Urothelium cell line (cell line): ENCODE measurements around the gene SPTY2D1.
"Not testable (repeated sequence)": the region's sequence is repeated elsewhere in the genome, so short reads cannot be mapped to it uniquely, and the experiment has no call there.

Source experiments
- DNase-seq: peaks from one replicate; pipeline ENCODE4 v3.0.0; 2011; ENCODE audit warnings: low spot score, mixed read lengths
- FAIRE-seq: peaks from 2 replicates; lab custom pipeline; 2011; peaks lifted over from hg19 to GRCh38; lab: Jason Lieb, UNC

SPTY2D1 gene, protein sequence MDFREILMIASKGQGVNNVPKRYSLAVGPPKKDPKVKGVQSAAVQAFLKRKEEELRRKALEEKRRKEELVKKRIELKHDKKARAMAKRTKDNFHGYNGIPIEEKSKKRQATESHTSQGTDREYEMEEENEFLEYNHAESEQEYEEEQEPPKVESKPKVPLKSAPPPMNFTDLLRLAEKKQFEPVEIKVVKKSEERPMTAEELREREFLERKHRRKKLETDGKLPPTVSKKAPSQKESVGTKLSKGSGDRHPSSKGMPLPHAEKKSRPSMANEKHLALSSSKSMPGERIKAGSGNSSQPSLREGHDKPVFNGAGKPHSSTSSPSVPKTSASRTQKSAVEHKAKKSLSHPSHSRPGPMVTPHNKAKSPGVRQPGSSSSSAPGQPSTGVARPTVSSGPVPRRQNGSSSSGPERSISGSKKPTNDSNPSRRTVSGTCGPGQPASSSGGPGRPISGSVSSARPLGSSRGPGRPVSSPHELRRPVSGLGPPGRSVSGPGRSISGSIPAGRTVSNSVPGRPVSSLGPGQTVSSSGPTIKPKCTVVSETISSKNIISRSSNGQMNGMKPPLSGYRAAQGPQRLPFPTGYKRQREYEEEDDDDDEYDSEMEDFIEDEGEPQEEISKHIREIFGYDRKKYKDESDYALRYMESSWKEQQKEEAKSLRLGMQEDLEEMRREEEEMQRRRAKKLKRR

DNA sequence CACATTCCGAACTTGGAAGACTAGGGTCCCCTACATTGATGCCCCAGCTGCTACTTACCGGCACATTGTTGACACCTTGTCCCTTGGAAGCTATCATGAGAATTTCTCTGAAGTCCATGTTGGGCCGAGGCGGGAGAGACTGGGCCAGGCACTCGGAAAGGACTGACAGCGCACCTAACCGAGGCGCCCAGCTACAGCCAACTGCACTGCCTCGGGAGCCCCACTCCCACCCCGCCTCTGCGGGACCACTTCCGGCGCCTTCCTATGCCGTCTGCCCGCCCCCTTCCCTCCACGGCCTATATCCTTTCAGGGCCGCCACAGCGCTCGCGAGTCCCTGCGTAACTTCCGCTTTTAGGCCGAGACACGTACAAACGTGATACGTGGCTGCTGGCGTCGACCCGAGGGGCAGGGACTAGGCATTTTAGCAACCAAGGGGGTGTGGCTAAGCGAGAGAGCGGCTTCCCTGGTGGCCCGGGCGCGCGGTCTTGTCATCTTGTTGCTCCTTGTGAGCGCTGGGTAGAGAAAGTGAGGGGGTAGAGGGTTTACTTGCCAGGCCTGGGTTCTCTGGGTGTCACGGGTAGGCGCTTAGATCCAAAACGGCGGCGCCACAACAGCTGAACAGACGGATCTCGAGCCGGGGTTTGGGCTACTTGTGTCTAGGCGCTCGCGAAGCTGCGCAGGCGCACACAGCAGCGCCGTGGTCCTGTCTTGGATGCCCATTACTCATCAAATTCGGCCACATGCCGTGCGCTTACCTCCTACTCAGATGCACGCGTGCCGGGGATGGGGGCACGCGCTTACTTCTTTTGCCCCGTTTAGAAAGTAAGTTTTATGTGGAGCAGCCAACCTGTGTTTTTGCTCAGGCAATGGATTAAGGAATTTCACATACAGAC, at the start of gene SPTY2D1:
TSS of gene SPTY2D1 (minus strand) at position 203 of the 893 bp plus-strand sequence. CDS start at position 118, 85 bp downstream.
- FAIRE-seq (peak; percentile 80), DNase-seq (peak; percentile 97)

DNA sequence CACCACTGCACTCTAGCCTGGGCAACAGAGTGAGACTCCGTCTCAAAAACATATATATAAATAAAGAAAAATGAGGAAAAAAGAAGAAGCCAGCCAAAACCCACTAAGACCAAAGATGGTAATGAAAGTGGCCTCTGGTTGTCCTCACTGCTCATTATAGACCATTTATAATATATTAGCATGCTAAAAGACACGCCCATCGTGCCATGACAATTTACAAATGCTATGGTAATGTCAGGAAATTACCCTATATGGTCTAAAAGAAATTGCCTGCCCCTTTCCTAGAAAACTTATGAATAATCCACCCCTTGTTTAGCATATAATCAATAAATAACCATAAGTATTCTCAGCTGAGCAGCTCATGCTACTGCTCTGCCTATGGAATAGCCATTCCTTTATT, 48.3 kb upstream of the SPTY2D1 start:
- FAIRE-seq, result no peak
- no peak for DNase-seq

DNA sequence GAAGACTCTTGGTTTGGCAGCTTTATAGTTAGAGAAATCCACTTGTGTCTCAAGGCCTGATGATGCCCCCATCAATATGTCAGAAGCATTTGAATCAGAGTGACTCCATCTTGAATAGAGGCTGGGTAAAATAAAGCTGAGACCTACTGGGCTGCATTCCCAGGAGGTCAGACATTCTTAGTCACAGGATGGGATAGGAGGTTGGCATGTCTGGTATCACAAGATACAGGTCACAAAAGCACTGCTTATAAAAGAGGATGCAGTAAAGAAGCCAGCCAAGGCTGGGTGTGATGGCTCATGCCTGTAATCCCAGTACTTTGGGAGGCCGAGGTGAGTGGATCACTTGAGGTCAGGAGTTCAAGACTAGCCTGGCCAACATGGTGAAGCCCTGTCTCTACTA, 47.8 kb upstream of the SPTY2D1 start:
- not testable (repeated sequence) for FAIRE-seq

DNA sequence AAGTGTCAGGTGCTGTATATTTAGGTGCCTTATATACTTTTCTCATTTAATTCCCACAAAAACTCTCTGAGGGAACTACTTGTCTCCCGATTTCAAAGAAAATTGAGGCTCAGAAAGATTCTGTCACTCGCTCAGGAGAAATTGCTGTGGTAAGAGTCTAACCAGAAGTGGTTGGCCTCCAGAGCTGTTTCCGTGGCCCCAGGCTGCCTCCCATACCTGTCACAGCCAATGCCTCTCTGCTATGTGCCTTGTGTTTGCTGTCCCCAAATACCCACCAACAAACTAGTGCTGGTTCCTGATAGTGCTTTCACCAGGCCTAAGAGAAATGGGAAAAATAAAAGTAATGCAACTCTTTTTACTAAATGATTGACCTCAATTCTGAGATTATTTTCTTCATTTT, 43.4 kb upstream of the SPTY2D1 start:
- DNase-seq (no peak), FAIRE-seq (no peak)

More for the DNA sequence above, 47.8 kb upstream of the SPTY2D1 start:
- not testable (repeated sequence) for DNase-seq

DNA sequence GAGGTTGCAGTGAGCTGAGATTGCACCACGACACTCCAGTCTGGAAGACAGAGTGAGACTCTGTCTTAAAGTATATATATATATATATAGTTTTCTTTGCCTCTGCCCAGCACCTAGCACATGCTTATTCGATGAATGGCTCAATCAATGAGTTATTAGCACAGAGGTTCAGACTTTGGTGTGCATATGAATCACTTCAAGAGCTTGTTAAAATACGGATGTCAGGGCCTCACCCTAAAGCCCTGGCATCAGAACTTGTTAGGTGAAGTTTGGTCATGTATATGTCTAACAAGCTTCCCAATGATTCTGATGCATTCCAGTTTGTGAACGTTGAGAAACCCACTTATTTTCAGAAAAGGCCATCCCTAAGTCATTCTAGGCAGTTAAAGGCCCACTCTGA, 42.7 kb upstream of the SPTY2D1 start:
- no peak for FAIRE-seq
- no peak for DNase-seq

DNA sequence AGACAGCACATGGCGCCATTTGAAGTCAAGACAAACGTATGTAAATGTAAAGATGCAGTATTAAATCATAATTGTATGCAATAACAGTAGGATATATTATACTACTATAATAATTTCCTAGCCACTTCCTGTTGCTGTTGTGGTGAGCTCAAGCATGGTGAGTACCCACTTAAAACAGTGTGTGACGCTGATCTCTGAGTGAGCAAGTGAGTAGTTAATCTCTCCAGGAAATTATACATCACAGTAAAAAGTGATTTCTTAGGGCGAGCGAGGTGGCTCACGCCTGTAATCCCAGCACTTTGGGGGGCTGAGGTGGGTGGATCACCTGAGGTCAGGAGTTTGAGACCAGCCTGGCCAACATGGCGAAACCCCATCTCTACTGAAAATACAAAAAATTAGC, 38.1 kb upstream of the SPTY2D1 start:
- FAIRE-seq, DNase-seq: not testable (repeated sequence)

DNA sequence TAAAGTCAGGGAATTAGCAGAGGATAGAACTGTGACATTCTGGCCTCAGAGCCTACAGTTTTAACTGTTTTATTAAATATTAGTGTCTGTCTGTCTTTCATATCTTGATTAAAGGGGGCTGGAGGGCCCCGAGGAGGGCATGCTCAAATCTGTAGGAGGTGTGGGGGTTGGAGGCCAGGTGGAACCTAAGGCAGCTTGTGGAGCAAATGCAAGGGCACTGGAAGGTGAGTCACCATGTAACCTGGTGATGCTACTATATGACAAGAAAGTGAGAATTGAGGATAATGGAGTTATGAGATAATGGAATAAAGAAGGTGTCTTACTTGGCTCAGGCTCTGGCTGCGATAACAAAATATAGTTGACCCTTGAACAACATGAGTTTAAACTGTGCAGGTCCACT, 37.1 kb upstream of the SPTY2D1 start:
- DNase-seq (no peak), FAIRE-seq (no peak)

DNA sequence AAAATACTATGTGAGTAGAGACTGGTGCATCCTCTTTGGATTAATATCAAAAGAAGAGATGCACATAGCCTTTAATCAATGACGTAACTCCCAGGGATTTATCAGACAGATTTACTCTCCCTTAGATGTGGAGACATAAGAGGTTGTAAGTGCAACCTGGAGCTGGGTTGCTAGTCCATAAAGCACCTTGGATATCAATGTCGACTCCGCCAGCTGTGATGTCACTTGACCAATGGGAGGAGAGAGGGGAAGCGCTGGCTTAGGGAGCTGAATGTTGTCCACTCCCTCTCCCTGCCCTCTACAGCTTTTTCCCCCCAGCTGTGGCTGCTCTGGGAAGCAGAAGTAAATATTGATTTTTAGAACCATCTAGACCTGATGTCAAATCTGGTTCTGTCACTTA, 35.6 kb upstream of the SPTY2D1 start:
- DNase-seq (no peak), FAIRE-seq (no peak)

DNA sequence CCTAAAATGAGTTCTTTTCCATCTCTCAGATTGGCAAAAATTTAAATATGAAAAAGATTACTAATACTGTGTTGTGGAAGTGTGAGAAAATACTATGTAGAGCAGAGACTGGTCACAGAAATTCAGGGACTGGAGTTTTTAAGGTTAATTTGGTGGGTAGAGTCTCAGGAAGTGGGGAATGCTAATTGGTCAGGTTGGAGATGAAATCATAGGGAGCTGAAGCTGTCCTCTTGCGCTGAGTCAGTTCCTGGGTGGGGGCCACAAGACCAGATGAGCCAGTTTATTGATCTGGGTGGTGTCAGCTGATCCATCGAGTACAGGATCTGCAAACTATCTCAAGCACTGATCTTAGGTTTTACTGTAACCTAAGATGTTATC, 35.1 kb upstream of the SPTY2D1 start:
- DNase-seq (no peak), FAIRE-seq (no peak)

DNA sequence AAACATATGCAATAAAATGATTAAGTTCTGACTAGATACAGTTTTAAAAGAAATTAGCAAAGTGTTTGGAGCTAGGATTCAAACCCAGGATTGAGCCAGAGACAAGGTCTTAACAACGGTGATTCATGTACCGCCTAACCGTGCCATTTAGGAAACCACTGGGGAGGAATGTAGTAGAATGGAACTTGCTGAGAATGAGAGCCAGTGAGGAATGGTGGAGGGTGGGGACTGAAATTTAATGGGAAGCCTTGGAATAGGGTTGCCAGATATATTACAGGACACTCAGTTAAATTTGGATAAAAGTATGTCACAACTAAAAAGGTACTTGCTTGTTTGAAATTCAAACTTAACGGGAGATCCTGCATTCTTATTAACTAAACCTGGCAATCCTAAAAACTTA, 34.0 kb upstream of the SPTY2D1 start:
- DNase-seq (no peak), FAIRE-seq (no peak)

DNA sequence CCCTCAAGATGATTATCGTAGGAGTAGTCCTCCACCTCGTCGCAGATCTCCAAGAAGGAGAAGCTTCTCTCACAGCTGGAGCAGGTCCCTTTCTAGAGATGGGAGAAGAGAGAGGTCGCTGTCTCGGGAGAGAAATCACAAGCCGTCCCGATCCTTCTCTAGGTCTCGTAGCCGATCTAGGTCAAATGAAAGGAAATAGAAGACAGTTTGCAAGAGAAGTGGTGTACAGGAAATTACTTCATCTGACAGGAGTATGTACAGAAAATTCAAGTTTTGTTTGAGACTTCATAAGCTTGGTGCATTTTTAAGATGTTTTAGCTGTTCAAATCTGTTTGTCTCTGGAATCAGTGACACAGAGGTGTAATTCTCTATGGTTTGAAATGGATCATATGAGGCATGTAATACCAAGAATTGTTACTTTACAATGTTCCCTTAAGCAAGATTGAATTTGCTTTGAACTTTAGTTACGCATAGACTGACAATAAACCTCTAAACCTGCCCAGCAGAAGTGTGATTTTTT, 31.3 kb upstream of the SPTY2D1 start:
- not testable (repeated sequence) for DNase-seq, FAIRE-seq

DNA sequence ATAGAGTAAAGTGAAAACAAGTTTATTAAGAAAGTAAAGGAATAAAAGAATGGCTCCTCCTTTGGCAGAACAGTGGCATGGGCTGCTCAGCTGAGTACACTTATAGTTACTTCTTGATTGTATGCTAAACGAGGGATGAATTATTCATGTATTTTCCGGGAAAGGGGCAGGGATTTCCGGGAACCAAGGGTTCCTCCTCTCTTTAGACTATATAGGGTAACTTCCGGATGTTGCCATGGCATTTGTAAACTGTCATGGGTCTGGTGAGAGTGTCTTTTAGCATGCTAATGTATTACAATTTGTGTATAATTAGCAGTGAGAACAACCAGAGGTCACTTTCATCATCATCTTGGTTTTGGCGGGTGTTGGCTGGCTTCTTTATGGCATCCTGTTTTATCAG, 23.5 kb upstream of the SPTY2D1 start:
- no peak for DNase-seq
- no peak for FAIRE-seq

DNA sequence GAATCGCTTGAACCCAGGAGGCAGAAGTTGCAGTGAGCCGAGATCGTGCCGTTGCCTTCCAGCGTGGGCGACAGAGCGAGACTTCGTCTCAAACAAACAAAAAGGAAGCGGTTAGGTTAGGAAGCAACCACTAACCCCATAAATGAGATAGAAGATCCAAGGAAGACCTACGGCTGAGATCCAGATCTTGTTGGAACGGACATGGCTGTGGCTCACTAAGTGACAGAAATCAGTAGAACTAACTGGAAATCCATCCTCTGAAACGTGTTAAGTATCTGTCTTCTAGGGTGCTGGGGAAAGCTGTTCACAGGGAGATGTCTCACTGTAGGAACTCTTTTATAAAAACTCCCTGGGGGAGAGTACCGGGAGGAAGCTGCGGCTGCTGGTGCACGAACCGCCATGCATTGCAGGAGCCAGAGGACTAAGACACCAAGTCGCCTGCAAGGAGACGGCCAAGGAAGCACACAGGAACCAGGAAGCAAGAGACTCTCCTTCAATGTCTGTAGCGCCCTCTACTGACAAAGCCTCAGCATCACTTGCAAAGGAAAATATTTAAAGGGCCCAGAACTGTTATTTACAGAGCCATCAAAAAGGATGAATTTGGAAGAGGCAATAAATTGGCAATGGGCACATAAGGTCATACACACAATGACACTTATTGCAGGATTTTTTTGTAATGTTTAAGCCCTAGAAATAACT, 16.9 kb upstream of the SPTY2D1 start:
- DNase-seq (peak; percentile 16), FAIRE-seq (no peak)

DNA sequence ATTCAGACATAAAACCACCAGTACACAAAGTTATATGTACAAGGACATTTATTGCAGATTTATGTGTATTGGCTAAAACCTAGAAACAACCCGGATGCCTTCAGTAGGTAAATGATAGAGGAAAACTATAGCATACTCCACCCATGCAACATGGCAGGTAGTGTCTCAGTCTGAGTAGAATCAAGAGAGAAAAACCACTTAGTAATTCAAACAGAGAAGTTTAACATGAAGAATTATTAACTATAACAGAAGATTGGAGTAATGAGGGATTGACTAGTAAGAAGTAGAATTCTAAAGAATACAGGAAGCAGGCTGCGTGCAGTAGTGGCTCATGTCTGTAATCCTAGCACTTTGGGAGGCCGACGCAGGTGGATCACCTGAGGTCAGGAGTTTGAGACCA, 16.2 kb upstream of the SPTY2D1 start:
- FAIRE-seq, result no peak
- DNase-seq, result no peak

DNA sequence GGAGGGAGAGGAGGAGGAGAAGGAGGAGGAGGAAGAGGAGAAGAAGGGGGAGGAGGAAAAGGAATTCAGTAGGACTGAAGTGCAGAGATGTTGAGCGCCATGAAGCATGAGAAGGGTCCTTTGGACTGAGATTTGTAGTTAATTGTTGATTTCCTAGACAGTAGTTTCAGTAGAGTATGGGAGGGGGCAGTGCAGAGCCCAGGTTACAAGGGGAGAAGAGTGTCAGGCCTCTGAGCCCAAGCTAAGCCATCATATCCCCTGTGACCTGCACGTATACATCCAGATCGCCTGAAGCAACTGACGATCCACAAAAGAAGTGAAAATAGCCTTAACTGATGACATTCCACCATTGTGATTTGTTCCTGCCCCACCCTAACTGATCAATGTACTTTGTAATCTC, 8.9 kb upstream of the SPTY2D1 start:
- not testable (repeated sequence) for DNase-seq, FAIRE-seq

DNA sequence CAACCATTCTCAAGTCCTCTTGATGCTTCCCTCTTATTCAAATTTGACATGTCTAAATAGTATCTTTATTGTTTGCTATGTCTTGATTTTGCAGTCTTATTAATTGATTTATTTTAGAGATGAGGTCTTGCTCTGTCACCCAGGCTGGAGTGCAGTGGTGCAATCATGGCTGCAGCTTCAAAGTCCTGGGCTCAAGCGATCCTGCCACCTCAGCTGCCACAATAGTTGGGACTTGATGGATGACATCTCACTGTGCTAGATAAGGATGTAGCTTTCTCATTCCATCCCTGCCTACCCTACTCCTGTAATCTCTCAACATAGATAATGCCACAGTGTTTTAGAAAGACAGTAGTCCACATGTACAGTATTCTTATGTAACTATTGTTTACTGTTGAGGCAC, 7.5 kb upstream of the SPTY2D1 start:
- no peak for DNase-seq
- no peak for FAIRE-seq

DNA sequence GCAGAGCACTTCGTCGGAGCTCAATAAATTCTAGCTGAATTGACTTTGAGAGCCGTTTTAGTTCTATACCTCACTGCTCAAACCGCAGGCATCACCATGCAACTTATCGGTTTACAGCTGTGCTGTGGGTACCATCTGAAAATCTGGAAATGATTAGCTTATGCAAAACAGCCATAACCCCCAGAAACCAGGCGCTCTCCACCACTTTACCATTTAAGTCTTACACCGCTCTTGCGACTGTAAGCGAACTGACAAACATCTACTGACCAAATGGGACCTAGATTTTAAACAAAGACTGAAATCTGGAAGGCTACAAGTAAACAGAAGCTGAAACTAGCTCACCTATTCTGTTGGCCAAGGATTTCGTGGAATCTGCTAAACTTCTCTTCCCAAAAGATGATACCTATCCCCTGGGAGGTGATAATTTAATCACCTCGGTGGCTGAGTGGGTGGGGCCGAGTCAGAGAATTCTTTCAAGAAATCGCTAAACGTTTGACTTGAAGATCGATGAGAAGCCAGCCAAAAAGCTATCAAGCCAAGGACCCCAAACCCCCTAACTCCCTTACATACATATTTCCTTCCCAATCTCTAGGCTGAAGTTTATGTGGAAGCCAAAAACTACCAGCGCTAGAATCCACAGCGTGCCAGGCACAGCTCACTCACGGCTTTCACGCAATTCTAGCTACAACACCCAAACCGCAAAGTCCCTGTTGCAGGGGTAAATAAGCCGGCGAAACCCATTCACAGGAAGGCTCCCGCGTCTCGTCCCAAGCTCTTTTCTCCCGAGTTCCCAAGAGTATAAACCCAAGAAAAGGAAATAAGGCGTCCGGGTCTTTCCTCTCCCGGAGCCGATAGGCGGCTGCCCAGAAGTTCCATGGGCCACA, 644 bp downstream of the SPTY2D1 start:
- no peak for FAIRE-seq
- no peak for DNase-seq

DNA sequence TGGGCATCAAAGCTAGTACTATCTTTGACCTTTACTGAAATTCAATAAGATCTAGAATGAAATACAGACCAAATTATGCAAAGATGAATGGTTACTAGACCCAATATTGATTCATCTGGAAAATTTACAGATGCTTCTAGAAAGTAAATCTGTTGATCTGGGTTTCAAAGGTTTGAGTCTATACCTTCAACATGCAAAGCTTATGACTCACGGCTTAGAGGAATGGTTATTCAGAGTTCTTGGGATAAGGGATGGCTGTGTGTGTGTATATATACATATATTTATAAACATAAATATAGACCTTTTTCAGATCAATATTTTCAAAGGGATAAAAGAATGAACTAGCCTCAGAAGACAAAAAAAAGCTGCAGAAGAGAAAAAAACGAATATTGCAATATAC, 1.3 kb downstream of the SPTY2D1 start:
- DNase-seq (no peak), FAIRE-seq (no peak)

DNA sequence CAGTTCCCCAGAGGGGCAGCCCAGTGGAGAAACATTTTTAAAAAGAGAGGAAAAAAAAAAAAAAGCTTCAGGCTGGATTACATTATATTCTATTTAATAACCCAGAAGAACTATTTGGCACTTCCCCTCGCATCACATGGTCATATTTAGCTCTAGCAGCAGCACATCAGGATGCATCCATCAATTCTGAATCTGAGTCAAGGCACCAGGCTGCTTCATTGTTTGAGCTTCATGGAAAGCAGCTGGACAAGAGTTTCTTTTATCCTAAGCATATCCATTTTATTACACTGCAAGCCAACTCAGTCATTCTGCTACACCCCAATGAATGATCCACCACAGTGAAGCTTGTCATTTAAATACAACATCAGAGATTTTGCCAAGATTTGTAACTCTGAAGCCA, 10.0 kb downstream of the SPTY2D1 start:
- FAIRE-seq, result no peak

More for the DNA sequence above, 10.0 kb downstream of the SPTY2D1 start:
- no peak for DNase-seq
